Activated gamma-delta T cell (primary cell): ENCODE measurements around the gene ITGA11.

ENCODE experiments used
- DNase-seq: peaks from one replicate; lab custom pipeline; 2025; lab: John Stamatoyannopoulos, UW

The ITGA11 gene

DNA sequence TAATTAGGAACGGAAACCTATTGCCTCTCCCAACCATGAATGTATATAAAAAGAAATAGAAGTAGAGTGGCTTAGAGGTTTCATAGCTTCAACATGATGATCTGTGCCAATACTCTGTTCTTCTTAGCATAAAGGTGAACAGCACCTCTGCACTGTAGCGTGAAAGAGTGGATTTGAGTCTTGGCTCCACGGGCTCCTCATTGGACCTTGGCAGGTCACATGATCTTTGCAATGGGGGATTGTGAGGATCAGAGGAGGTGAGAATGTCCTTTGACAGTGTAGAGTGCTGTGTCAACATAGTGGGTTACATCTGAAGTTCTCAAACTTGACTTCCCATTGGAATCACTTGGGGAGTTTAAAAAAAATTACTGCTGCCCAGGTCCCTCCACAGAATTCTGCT lies 103.0 kb downstream of the ITGA11 start:
- DNase-seq = no peak

DNA sequence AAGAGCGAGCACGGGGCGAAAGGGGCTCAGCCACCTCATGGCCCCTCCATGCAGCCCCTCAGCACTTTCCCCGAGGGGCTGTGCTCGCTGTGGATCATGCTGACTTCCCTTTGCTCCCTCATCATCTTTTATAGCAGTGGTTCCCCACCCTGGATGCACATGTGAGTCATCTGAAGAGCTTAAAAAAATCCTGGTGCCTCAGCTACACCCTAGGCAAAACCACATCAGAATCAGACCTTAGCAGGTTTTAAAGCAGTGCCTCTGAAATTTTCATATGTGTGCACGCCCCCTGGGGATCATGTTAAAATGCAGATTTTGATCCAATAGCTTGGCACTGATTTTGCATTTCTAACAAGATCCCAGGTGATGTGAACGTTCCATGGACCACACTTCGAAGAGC lies 103.5 kb downstream of the ITGA11 start:
- DNase-seq = no peak

DNA sequence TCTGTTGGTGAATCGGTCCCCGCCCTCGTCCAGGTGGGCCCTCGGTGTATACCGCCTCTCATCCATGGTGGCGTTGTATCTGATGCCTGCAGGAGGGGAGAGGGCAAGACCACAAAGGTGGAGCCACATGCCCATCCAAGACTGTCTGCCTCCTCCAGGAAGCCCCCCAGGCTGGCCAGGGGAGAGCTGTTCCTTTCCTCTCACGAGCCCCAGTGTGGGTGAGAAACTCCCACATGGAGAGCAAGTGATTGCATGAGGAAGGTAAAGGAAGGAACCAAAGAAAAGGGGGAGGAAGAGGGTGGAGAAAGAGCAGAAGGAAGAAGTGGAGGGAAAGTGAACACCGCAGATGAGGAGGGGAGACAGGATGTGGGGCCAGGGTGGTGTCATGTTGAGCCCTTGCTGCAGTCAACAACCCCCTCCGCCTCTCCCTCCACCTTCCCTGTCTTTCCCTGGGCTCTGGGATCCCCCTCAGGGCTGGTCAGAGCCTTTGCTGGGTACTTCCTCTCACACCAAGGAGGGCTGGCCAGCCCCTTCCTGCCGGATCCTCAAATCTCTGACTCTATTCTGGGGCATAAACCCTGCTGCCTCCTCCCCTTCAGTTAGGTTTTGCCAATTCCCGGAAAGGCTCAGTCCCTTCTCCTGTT lies 105.1 kb downstream of the ITGA11 start:
- DNase-seq = no peak

DNA sequence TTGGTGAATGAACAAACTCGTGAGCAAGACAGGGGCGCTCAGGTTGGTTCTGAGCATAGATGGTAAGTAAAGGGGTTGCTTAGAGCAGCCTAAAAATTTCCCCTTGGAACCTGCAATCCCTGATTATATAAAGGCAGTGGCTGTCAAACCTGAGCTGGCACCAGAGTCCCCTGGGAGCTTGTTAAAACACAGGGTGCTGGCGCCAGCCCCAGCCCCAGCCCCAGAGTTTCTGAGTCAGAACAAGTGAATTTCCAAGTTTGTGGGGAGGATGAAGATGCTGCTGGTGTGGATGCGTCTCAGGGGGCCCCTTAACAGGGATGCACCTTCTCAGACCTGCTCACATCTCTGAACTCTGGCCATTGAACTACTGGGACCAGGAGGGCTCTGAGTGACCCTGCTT lies 106.2 kb downstream of the ITGA11 start:
- DNase-seq = no peak

DNA sequence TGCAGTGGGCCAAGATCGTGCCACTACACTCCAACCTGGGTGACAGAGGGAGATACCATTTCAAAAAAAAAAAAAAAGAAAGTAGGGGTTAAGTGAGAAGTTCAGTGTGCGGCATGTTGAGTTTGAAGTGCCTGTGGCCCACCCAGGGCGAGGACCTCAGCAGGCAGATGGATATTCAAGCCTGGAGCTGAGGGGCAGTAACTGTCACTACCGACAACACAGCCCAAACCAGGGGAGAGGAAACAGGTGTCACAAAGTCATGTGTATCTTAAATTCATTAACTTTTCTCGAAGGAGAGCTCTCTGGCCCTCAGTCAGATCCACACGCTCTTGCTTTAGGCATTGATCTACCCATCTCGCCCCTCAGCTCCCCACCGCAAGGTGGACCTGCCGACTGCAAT lies 109.2 kb downstream of the ITGA11 start:
- DNase-seq = no peak

DNA sequence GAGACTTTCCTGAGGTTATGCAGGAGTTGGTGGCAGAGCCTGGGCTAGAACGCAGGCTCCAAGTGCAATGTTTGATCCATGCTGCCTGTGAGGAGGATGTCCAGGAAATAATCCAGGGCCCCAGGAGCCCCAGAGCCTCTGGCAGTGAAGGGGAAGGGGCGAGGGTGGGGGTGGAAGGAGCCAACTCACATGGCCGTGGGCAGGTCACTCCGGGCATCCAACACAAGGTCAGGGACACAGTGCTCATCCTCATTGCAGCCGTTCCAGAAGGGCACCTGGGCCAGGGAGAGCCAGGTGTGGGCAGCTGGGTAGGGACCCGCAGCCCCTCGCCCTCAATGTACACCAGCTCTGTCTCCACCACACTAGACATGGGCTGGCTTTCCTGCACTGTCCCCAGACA lies 110.7 kb downstream of the ITGA11 start:
- no peak for DNase-seq

DNA sequence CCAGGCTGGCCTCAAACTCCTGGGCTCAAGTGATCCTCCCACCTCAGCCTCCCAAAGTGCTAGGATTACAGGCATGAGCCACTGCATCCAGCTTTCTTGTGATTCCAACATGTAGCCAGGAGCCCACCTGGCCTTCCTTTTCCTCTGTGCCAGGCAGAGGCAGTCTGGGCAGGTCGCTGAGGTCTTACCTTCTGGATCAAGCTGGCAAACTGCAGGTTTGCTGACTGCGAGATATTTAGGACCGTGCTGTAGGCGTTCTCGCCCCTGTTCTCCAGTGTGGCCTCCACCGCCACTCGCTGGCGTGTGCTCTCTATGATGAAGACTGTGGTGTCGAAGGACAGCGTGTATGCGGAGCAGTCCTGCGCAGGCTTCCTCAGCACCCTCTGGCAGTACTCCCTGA lies 112.0 kb downstream of the ITGA11 start:
- DNase-seq = no peak

DNA sequence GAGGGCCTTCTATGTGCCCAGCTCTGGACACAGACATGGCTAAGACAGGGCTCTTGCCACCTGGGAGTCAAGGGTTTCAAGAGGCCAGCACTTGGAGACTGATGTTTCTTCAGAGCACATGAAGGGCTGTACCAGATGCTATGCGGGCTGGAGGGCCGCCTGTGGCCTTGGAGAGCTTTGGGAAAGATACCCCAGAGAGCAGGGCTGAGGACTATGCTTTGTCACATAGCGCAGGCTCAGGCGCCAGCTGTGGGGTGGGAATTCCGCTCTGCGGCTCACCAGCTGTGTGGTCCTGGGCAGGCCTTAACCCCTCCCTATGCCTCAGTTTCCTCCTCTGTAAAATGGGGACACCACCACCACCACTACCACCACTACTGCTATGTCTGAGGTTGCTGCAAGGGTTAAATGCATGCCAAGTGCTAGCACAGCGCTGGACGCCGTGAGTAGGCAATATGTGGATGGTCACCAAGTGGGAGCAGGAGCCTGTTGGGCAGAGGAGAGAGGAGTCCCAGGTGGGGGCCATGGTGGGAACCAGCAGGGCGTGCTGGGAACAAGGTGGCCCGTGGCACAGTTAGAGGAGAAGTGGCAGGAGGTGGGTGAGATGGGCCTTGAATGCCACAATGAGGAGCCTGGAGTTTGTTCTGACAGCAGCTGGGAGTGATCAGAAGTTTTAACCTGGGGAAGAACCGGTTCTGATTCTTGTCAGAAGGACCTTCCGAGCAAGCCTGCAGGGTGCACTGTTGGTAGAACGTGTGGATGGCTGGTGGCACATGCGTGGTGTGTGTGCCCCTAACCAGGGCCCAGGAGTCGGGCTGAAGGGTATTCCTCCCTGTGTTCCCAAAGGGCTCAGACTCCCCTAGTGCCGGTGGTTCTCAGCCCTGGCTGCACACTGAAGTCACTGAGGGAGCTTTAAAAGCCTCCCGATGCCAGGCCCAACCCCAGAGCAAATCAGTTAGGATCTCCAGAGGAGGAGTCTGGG lies 112.7 kb downstream of the ITGA11 start:
- no peak for DNase-seq

DNA sequence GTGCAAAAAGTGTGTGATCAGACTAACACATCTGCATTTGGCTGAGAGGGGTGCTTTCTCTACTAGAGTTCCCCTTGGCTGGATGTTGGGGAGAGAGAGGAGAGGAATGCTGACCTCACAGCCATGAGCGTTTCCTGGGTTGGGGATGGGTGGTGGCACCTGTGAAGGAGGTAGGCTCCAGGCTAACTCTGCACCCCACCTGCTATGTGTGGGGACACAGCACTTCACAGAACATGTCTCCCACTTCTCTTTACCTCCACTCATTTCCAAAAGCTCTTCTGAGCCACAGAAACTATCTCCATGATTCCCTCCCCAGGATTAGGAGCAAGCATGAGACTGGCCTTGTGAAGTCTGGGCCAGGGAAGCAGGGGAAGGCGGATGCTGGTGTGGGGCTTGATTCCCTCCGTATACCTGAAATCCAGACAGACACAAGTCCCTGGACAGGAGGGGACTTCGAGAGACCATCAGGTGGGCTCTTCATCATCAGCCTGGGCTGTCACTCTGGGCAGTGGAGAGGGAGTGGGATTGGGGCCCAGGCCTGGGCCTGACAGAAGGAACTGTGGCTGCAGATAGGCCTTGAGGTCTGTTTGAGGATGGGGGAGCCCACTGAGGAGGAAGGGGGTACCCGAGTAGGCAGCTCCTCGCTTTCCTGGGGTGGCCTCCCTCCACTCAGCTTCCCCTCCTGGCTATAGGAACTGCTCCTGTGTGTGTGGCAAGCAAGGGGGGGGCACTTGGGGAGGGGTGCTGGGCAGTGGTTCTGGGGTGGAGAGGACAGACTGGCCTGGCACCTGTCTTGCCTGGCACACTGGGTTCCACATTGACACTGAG lies 113.7 kb downstream of the ITGA11 start:
- no peak for DNase-seq

DNA sequence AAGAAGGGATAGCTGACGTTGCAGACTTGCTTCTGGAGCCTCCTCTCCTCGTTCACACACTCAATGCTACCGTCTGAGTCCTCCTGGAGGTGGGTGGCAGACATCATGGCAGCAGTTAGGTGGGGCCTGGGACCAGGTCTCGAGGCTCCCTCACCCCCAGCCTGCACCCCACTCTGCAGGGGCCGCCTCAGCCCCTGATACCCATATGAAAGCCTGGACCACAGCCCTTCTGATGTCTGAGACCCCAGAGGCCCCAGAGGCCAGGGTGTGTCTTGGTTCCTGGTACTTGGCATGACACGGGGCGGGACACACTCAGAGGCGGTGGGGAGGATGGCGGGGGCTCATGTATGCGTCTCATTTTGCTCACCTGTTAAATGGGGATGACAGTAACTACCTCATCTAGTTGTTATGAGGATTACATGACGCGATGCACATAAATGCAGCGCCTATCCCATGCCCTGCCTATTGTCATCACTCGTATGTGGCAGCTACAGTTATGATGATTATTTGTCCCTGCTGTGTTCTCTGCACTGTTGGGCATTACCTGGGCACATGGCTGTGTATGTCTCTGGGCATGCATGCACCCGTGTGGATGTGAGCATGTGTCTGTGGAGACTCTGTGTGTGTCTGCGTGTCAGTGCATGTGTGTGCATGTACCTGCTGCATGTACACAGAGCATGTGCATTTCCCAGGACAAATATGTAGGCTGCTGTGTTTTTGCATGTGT lies 114.5 kb downstream of the ITGA11 start:
- no peak for DNase-seq

DNA sequence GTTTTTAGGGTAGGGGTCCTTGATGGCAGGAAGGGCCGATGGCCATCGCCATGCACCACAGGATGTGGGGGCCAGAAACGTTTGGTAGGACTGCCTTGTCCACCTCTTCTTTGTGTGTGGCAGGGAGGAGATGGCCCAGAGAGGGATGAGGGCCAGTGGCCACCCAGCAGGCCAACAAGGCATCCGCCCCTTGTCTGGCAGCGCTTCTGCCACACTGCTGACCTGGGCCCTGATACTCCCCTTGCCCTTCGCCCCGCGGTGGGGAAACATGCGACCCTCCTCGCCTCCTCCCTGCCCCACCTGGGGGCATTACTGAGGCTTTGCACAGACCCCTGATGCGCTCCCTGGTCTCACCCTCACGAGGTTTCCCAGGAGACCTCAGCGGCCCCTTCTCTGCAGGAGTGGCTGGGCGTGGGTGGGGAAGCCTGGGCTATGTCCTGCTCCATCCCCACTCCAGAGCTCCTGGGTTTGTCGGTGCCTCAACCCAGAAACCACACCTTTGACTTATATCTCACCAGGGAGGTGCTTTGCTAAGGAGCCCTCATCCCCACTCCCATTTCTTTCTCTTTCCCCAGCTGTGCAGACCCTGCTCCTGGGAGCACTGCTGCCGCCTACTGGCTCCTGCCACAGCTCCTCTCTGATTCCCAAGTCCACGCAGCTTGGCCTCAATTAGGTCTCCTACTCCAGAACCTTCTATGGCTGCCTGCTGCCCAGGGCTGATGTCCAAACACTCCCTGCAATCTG lies 115.7 kb downstream of the ITGA11 start:
- DNase-seq = no peak

DNA sequence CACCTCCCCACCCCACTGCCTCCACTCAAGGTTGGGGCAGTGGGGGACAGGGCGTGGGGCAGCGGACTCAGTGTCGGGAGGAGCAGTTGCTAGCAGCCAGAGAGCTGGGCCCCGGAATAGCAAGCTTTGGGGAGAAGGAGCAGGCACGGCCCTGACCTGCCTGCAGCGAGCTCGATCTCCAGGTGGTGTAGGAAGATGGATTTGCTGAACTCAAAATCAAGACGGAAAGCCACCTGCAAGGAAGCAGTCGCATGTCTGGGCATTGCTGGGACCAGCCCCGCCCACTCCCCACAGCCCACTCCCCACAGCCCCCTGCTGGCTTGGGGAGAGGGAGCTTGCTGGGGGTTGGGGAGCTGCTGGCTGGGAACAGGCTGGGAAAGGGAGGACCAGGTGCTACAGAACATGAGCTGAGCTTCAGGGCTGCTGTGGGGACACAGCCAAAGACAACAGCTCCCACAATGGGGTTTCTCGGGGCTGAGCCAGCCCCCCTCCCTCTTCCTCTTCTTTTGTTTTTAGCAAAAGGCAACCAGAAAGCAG lies 116.4 kb downstream of the ITGA11 start:
- DNase-seq = no peak

DNA sequence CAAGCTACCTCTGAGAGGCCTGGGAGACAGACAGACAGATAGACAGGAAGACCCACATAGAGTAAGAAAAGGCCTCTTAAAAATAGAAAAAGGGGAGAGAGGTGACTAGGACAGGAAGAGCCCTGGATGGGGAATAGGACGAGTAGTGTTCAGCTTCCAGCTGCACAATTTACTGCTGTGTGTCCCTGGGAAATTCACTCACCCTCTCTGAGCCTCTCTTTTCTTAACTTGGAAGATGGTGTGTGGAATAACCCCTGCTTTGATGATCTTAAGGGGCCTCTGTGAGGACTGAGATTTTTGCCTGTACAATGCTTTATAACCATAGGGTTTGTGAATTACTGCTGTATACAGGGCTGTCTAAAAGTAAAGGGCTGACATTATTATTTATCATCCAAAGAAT lies 116.9 kb downstream of the ITGA11 start:
- DNase-seq = no peak

DNA sequence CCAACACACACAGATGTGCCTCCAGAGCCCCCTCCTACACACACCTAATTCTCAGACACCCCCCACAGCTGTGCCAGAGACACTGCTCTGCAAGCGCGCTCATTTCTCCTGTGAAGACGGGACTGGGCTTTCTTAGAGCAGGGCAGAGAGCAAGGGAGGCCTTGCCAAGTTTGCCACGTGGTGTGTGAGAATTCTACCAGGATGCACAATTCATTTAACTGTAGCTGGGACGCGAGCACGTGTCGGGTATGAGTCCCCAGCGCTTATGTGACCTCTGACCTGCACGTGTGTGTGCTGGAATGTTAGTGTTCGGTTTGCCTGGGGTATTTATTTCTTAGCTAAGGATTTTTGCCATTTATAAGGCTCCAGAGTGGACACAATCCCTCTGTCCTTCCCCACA lies 117.4 kb downstream of the ITGA11 start:
- DNase-seq = no peak

DNA sequence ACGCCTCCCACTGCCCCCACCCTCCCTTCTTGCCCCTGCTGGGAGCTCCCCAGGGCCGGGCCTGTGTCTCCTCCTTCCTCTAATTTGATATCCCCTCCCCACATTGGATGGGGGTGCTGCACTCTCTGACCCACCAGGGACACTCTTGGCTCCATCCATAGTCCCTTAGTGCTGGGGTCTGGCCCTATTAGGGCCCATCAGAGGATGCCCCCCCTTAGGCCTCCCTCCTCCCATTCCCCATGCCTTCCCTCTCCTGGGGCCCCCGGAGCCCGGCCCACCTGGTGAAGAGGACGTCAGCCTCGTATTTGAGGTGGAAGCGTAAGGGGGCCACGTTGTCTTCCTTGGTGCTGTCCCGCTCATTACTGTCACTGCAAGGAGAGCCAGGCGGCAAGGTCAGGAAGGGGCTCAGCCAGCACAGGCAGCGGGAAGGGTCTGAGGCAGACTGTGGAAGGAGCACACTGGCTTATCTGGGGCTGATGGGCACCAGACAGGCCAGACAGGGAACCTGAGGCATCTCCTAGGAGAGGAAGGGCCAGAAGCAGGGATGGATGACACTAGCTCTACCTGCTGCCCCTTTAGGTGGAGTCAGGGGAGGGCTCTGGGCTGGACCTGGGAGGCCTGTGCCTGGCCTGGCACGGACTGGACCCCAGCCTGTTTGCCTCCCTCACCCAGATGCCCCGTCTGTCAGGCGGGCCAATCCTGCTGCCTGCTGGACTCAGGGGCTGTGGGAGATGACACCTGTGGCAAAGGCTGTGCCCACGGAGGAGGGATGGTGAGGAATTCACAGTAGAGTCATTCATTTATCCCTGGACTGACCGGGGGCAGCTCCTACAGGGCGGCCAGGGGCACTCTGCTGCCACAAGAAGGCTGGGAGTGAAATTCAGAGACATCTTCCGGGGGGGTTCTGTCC lies 118.2 kb downstream of the ITGA11 start:
- DNase-seq = no peak

DNA sequence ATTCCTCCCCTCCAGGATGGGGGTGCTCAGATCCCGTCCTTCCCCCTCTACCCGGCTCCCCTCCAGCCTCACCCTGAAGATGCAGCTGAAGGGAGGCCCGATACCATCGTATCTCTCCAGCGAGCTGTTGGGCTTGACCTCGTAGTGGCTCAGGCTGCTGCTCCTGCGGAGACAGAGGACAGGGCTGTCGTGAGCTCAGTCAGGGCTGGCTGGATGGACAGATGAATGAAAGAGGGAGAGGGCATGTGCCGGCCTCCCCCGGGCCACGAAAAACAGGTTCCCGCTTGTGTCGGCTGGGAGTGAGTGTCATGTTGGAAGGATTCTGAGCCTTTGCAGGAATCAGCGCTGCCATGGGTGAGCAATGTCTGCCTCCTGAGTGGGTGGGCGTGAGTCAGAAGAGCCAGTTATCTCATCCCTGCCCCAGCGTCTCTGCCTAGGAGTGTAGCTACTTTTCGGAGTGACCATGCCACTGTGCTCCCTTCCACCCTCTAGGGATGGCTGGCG lies 119.2 kb downstream of the ITGA11 start:
- no peak for DNase-seq

DNA sequence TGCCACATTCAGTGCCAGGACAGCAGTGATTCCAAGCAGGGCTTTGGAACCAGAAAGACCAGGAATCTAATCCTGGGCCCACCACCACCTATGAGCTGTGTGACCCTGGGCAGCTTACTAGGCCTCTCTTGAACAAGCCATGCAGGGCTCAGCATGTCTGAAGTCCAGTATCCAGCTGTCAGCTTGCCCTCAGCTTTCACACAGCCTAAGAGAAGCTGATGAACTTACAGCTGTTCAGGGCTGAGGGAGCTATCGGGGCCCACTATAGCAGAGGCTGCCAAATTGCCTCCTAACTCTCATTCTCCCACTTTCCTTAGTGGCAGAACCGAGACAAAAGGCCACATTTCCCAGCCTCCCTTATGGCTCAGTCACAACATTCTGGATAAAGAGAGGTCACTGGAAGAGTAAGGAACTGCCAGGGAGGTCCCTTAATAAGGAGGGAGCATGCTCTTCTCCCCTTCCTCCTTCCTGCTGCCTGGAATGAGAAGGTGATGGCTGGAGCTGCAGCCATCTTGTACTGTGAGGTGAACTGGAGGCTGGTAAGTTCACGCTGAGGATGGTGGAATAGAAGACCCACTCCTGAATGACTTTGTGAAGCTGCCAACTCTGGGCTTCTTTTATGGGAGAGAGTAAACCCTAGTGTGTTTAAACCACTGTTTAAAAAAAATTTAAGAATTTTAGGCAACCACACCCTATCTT lies 120.0 kb downstream of the ITGA11 start:
- no peak for DNase-seq

DNA sequence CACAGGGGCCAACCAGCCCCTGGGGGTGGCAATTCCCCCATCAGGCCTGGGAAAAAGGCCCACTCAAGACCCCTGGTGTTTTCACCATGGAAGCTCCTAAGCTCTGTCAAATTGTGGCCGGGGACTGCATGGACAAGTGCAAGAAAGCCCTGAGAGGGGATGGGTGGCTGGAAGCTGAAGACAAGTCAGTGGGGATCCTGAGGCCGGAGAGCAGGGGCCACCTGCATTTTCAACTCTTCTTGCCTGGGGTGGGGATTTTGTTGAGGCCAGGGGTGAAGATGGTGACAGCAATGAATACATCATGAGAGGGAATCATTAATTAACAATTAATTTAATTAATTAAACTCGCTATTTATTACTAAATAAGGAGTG lies 120.5 kb downstream of the ITGA11 start:
- DNase-seq = no peak
